DMS53 treated with DMSO at 0.1 percent for 48 hours (cell line): Measurements from ENCODE around the gene INPP5E.

Experiments
- DNase-seq: peaks from one replicate; lab custom pipeline; 2025; ENCODE audit not compliant: unreplicated experiment; lab: John Stamatoyannopoulos, UW

The INPP5E gene

DNA sequence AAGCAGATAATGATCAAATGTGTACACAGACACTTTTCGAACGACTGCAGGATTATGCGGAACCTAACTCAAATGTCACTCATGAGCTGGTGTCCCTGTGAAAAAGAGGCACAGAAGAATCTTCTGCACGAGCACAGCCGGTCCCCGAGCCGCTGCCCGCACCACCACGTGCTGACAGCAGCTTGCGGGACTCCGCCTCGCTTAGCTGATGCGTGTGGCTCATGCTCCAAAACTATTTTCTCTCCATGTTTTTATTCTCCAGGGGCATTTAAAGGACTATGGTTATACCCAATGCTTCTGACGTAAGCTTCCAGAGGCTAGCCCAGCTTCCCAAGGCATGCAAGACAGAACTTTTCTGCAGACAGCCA, 33.7 kb upstream of the INPP5E start:
- DNase-seq, result no peak

DNA sequence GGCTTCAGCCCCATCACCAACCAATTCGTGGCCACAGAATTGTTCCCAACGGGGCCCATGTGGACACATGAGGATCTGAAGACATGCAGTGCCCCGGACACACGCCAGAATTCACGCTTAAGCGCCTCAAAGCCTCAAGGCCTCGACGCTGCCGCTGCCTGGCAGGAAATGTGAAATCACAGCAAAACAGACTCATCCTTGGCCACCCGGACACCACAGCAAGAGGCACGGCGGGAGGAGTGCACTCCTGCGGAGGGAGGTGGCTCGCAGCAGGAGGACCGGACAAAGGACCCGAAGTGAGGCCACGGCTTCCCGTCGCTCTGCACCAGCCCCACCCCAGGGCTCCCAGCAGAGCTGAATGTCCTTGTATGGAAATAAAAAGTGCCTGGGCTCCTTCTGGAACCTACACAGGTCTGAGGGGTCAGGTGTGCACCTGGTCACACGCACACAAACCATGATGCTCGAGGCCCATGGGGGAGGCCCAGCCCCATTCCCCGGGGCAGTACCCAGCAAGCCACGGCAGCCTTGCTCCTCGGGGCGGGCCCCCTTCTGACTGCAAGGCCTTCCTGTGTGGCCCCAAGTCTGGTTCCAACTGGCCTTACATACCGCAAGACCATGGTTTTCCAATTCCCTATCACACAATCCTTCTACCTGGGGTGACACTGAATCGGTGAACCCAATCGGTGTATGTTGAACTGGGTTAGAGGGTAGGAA, 33.2 kb upstream of the INPP5E start:
- DNase-seq, result no peak

DNA sequence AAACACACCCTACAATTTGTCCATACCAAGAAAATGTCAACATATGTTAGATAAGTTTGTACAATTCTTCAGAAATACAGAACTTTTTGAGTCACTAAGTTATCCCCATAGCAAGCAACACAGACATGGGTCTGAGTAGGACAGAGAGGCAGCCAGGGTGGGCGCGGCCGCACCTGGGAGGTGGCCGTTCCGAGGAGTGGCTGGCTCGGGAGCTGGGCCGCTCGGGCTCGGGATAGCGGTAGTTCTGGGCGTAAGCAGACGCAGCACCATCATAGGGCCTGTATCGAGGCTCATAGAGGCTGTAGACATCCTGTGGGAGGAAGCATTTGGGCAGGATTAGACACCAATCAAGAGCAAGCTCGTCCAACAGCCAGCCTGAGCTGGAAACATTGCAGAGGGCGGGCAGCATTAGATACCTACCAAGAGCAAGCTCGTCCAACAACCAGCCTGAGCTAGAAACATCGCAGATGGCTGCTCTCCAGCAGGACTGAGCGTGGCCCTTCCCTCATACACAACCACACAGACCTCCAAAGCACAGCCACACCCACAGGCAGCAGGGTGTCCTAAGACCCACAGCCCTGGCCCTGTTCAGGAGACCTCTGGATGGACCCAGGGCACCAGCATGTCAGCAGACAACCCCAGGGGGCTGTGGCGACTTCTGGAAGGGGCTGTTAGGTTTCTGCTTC, 32.3 kb upstream of the INPP5E start:
- DNase-seq, result no peak

DNA sequence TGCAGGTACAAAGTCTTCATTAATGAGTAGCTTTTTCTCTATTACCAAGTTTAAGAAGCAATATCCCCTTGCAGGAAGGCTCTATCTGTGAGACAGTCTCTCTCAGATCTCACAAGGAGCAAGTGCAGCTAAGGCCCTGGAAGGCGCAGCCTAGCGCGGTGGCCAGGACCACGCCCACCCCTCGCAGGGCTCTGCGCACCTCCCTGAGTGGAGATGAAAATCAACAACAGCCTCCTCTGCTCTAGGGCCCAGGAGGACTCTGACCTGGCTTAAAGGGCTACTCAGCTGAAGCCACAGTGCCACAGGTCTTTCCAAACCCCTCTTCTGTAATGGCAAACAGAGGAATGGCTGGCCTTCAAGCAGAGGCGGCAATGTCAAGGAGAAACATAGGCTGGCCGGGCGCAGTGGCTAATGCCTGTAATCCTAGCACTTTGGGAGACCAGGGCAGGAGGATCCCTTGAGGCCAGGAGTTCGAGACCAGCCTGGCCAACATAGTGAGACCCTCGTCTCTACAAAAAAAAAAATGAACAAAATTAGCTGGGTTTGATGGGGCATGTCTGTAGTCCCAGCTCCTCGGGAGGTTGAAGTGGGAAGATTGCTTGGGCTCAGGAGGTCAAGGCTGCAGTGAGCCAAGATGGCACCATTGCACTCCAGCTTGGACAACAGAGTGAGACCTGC, 31.3 kb upstream of the INPP5E start:
- DNase-seq, result no peak

DNA sequence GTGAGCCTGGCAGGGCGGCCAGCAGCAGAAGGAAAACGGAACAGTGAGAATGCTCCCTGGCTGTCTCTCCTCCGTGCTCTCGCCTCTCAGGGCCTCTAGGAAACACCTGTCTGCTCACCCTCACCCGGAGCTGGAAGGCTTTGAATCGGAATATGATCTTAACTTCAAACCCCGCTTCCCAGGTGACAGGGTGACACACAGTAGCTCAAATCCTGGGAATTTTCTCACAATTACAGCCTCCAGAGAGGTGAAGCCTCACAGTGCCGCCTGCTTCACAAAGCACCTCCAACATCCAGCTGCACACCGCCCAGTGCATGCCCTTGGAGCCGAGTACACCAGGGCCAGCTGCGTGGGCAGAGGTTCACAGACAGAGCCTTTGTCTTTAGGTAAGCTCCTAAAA, 30.7 kb upstream of the INPP5E start:
- DNase-seq, result no peak

DNA sequence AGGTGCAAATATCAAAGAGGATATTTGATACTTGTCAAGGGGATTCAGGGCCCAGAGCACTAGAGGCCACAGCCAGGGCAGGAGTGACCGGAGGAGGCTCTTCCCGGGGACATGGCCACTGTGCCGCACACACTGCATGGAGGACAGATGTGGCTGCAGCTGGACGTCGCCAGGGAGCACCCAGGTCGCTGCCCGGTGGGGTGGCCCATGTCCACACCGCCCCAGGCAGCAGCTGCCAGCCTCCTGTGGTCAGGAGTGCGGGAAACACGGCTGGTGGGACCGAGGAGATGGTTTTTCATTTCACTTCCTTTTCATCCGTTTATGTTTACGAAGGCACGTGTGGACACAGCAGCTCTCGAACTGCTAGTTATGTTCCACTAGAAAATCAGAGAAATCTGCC, 28.1 kb upstream of the INPP5E start:
- DNase-seq, result no peak

DNA sequence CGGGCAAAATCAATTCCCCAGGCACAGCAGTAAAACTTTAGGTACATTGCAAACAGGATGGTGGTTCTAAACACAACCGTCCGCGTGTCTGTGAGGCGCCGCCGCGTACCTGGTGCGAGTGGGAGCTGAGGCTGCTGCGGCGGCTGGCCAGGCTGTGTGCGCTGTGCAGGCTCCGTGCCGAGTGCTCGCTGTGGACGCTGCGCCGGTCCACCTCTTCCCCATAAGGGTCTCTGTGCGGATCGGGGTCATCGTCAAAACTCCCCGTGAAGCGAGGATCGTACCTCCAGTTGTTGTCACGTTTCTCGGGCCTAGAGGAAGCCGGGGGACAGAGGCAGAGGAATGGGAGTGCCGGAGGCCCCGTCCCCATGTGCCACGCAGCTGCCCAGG, 26.5 kb upstream of the INPP5E start:
- no peak for DNase-seq

DNA sequence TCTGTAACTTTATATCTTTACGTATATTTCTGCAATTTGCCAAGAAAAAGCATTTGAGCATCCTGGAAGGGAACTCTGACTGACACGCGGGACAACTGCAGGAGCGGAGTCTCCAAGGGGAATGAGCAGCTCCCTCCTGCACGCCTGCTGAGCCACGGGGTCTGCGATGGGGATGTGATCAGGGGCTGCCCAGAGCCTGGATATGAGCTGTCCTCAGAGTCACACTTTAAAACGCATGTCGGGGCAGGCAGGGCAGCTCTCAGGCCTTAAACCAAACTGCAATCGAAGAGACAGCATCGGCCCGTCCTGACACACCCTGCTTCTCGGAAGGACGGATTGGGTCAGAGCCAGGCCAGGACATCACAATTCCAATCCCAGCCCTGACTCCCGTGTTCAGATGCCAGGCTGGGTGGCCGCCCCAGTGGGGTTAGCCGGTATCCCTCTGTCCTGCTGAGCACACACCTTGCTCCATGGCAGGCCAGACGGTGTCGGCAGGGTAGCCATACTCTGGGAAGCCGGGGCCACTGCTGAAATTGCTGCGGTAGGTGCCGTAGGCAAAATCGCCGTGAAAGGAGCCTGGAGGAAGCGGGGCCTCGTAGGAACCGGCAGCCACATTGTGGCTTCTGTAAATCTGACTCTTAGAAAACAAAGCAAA, 26.0 kb upstream of the INPP5E start:
- no peak for DNase-seq

DNA sequence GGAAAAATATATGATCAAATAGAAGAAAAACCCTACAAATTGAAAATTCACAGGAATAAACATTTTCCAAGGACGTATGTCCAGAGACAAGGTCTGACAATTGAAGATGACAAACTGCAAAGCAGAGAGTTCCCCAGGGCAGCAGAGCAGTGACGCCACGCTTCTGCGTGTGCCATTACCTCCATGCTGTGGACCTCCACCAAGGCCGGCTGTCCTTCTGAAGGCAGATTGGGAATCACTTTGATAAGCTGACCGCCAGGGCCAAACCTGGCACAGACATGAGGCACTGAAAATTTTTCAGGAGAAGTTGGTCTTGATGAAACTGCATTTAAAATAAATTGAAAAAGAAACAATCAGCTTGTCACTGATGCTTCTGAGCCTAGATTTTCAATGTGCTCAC, 24.6 kb upstream of the INPP5E start:
- no peak for DNase-seq

DNA sequence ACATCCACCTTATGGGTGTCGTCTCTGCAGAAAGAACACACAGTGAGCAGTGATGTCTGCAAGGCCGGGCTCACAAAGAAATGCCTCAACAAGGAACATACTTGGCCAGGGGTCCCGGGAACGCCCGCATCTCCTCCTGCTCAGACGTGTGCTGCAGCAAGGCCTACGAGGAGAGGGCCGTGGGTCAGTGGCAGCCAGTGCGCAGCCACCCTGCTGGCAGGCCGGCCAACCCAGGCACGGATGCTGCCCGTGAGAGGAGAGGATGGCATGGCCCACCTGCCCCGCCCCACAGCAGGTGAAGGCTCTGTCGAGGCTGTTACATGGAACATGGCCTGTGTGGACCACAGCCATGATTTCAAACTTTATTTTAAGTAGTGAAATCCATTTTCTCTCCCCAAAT, 23.9 kb upstream of the INPP5E start:
- no peak for DNase-seq

DNA sequence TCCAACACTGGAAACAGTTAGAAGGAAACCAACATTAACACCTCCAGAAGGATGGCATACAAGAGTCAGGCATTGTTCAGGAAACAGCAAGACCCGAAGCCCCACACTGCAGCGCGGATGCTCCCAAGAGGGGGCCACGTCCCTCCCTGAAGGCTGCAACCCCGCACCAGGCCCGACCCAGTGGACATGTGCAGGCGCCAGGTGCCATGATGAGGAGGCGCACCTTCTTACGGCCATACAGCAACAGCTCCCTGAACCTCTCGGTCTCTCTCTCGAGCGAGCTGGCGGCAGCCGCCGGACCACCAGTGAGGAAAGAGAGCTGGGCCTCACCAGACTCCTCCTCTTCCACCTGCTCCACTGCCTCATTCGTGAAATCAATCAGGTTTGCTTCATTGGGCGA, 23.0 kb upstream of the INPP5E start:
- DNase-seq, result no peak

DNA sequence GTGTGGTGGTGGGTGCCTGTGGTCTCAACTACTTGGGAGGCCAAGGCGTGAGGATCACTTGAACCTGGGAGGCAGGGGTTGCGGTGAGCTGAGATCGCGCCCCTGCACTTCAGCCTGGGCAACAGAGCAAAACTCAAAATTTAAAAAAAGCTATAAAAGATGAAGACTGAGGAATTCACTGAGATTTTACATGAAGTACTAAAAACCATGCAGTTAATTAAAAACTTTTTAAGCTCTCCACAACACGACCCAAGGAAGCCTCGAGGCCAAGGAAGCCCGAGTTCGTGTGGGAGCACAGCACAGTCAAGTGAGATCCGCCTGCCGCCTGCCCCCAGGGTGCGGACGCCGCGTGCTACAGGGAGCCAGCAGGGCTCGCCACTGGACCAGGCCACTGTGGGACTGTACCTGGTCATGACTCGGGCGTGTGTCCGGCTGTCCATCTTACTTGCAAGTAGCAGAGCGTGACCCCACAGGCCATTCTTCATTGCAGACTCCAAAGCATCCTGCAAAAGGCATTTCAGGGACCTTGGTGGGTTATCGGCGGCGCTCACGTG, 21.2 kb upstream of the INPP5E start:
- DNase-seq, result no peak

DNA sequence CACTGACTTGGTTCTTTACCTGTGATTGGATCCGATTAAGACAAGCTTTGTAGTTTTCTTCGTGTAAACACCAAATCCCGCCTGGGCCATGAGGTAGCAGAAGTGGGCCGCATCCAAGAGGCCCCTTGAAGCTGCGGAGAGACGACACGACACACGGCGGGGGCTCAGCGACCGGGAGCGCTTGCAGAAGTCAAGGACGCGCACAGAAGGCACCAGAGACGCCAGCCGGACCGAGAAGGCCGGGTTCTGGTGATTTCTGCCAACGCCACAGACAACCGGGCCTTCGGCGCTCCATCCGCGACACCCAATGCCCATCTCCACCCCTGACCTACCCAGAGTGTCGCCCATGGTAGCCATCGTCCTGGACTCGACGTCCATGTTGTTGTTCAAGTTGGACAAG, 19.8 kb upstream of the INPP5E start:
- no peak for DNase-seq

DNA sequence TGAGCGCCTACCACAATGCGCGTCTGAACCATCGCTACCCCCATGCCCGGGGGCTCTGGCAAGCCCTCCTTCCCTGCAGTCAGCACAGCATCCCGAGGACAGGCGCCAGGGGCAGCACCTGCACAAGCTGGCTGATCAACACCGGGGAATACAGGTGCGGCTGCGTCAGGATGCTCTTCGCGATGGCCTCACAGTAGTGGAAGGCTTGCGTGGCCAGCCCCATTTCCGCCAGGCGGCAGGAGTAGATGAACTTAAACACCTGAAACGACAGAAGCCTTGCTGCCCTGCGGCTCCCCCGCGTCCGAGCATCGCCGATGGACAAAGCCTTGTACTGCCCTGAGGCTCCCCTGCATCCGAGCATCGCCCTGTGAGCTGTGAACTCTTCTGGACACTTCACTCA, 17.7 kb upstream of the INPP5E start:
- DNase-seq, result no peak

DNA sequence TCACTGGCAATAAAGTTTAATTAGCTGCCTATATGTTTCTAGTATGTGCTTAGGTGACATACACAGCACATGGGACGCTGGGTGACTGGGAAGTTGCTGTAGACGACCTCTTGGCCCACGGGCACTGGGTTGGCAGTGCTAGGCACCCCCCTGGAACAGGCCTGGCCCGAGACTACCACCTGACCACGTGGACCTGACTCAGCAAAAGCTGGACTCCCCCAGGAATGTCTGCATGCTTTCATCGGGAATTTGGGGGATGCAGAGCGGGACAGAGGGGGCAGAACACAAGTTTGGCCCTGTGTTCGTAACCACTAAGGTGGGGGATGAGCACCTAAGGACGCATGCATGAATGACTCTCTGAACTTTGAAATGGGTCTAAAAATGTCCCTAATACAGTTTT, 16.6 kb upstream of the INPP5E start:
- DNase-seq, result no peak

DNA sequence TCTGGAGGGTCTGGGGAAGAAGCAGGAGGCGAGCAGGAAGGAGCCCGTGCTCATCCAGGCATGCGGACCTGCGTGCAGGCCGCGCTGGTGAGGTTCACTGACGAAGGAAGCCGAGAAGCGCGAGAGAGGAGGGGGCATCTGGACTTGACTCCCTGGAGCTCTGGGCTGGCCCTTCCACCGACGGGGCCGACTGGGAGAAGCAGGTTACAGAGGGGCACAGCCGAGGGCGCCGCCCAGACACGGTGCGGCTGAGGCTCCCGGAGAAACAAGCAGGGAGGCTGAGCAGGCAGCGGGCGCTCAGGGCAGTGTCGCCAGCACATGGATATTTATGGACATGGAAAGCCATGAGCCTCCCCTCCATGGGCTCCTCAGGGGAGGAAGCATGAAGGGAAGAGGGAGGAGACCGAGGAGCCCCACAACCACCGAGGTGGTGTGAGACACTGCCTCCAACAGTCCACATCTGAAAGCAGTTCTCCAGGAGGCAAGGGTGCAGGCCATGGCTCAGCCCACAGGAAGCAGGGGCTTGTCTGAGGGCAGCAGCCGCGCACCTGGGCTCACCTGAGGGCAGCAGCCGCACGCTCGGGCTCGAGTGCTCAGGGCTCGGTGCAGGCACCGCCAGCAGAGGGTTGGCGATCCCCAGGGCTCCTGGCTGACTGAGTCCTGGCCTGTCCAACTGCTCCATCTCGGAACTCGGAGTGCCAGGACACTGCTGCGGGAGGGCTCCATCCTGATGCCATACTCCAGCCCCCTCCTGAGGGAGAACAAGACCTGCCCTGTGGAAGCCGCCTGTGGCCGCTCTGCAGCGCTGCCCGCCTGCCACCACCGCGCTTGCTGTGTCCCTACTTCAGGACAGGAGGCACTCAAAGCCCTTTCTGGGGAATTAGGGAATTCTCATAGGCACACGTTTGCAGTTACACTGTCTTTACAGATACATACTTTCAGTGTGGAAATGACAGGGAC, 15.7 kb upstream of the INPP5E start:
- DNase-seq, result no peak

DNA sequence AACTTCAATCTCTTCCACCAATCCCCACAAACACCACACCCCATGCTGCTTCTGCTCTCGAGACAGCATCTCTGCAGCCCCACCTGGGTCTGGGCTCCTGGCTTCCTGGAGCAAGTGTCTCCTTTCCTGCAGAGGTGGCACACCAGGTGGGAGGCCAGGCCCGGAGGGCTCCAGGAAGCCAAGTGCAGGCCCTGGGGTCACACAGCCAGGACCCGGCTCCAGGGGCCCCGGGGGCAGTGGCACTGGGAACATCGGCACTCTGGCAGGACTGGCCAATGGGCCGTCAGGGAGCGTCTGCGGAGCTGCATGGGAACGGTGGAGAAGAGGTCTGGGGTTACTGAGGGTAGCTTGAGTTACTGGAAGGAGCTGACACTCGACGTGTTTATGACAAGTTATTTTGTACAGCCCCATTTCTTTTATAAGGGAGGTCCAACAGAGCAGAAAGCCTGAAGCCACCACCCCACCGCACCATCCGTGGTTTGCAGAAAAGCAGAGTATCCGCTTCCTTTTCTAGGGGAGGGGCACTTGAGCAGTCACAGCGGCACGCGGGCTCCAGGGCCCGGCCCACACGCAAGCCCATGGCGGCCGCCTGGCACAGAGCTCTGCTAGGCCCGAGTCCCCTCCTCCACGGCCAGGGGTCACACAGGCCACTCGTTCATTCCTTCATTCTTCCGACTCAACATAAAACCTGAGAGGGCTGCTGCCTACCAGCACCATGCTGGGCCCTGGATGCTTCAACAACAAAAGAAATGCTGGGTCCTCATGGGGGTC, 14.6 kb upstream of the INPP5E start:
- DNase-seq, result no peak

DNA sequence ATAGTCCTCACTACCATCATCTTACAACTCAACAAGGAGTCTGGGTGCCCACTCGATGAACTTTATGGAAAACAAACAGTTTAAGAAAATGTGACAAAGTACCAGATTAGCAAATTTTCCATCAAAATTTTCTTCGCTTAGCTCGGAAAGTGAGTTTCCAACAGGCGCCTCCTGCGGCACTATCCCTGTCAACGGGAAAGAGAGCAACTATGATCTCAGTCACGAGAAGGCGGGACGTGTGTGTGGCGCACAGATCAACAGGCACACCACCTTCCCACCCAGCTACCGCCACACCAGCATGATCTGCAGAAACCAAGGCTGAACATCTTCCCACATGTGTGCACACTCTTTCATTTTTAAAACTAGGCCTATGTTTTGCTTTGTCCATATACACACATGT, 13.7 kb upstream of the INPP5E start:
- DNase-seq, result no peak

DNA sequence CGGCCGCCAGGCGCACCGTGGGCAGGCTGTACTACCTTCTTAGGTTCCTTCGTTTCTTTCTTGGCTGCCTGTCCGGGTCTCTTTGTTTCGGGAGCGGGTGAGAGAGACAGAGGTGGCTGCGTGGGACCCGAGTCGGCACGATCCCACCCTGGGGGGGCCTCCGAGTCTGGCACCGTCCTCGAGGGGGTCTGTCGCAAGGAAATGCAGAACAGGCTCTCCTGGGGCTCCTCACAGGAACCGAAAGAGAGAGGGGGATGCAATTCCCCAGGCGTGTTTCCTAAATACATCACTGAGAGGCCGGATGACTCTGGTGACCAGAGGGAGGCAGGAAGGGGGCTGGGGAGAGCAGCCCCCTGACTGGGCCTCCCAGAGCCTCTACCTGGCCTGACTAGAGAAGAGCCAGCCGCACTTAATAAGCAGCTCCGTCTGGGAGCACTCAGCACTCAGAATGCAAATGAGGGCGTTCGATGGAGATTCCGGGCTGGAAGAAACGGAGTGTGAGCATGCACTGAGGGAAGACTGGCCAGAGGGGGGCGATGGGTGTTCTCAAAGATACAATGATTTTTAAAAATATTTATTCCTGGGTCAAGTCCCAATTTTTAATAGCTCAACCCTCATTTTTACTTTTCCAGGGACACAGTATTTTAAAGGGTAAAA, 11.7 kb upstream of the INPP5E start:
- DNase-seq, result no peak
